WTC11 (cell line): ENCODE measurements around the gene CACNA1E.

Experiments
- FOXP1 ChIP-seq: sonication (generic); formaldehyde crosslinking; IDR thresholded peaks from 2 replicates; pipeline ENCODE4 v1.8.0; 2022; ENCODE audit warnings: missing genetic modification reagents, mild to moderate bottlenecking, moderate library complexity, borderline replicate concordance
- KAT7 ChIP-seq: sonication (generic); formaldehyde crosslinking; IDR thresholded peaks from 2 replicates; pipeline ENCODE4 v1.8.1; 2023; ENCODE audit warnings: missing genetic modification reagents, mild to moderate bottlenecking, borderline replicate concordance
- NFE2L1 ChIP-seq: sonication (generic); formaldehyde crosslinking; IDR thresholded peaks from 2 replicates; pipeline ENCODE4 v1.8.1; 2023; ENCODE audit warnings: missing genetic modification reagents
- ZNF121 ChIP-seq: sonication (generic); formaldehyde crosslinking; IDR thresholded peaks from 2 replicates; pipeline ENCODE4 v1.8.0; 2023; ENCODE audit warnings: missing genetic modification reagents
- ZNF138 ChIP-seq: sonication (generic); formaldehyde crosslinking; conservative IDR thresholded peaks from 2 replicates; pipeline ENCODE4 v1.8.1; 2022; ENCODE audit warnings: mild to moderate bottlenecking, moderate library complexity, missing genetic modification reagents
- ZNF423 ChIP-seq: fragments of 250-450 bp; sonication (Bioruptor Pico); IDR thresholded peaks from 2 replicates; pipeline ENCODE4 v2.1.2; 2022; ENCODE audit warnings: mild to moderate bottlenecking, moderate library complexity
- TF ChIP-seq, protein P1 (sequence below): fragments of 200-600 bp; IDR thresholded peaks from 2 replicates; pipeline ENCODE4 v1.8.0; 2022; ENCODE audit warnings: antibody characterized with exemption
- TF ChIP-seq, protein P2 (sequence below): sonication (generic); formaldehyde crosslinking; IDR thresholded peaks from 2 replicates; pipeline ENCODE4 v1.8.1; 2022; ENCODE audit warnings: mild to moderate bottlenecking, missing genetic modification reagents, moderate library complexity, borderline replicate concordance
- TF ChIP-seq, protein P3 (sequence below): sonication (generic); formaldehyde crosslinking; IDR thresholded peaks from 2 replicates; pipeline ENCODE4 v1.8.1; 2023; ENCODE audit warnings: mild to moderate bottlenecking, missing genetic modification reagents, borderline replicate concordance

DNA sequence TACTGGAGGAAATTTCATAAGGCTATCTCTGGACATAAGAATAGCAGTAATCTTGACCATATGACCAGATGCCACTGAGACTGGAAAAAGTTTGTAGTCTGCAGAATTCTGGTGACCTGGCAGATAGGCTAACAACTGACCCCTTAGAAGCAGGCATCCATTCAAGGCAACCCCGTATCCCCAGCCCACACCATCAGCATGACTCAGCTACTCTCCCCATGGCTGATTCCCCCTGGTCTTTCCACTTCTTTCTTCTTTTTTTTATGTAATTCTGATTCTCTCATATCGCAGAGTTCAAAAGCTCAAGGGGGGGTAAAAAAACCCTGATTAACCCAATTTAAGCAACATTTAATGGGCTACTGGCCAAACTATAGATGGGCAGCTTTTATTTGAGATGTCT lies 335.1 kb downstream of the CACNA1E start:
- TF ChIP-seq NFE2L1 (CRISPR knock-in tag) (no peak), KAT7 (CRISPR knock-in tag) (no peak), FOXP1 (no peak), ZNF423 (no peak), ZNF121 (no peak), ZNF138 (no peak)
- TF ChIP-seq, protein P1, sequence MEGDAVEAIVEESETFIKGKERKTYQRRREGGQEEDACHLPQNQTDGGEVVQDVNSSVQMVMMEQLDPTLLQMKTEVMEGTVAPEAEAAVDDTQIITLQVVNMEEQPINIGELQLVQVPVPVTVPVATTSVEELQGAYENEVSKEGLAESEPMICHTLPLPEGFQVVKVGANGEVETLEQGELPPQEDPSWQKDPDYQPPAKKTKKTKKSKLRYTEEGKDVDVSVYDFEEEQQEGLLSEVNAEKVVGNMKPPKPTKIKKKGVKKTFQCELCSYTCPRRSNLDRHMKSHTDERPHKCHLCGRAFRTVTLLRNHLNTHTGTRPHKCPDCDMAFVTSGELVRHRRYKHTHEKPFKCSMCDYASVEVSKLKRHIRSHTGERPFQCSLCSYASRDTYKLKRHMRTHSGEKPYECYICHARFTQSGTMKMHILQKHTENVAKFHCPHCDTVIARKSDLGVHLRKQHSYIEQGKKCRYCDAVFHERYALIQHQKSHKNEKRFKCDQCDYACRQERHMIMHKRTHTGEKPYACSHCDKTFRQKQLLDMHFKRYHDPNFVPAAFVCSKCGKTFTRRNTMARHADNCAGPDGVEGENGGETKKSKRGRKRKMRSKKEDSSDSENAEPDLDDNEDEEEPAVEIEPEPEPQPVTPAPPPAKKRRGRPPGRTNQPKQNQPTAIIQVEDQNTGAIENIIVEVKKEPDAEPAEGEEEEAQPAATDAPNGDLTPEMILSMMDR = no peak
- TF ChIP-seq, protein P2, sequence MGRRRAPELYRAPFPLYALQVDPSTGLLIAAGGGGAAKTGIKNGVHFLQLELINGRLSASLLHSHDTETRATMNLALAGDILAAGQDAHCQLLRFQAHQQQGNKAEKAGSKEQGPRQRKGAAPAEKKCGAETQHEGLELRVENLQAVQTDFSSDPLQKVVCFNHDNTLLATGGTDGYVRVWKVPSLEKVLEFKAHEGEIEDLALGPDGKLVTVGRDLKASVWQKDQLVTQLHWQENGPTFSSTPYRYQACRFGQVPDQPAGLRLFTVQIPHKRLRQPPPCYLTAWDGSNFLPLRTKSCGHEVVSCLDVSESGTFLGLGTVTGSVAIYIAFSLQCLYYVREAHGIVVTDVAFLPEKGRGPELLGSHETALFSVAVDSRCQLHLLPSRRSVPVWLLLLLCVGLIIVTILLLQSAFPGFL = no peak
- TF ChIP-seq, protein P3, sequence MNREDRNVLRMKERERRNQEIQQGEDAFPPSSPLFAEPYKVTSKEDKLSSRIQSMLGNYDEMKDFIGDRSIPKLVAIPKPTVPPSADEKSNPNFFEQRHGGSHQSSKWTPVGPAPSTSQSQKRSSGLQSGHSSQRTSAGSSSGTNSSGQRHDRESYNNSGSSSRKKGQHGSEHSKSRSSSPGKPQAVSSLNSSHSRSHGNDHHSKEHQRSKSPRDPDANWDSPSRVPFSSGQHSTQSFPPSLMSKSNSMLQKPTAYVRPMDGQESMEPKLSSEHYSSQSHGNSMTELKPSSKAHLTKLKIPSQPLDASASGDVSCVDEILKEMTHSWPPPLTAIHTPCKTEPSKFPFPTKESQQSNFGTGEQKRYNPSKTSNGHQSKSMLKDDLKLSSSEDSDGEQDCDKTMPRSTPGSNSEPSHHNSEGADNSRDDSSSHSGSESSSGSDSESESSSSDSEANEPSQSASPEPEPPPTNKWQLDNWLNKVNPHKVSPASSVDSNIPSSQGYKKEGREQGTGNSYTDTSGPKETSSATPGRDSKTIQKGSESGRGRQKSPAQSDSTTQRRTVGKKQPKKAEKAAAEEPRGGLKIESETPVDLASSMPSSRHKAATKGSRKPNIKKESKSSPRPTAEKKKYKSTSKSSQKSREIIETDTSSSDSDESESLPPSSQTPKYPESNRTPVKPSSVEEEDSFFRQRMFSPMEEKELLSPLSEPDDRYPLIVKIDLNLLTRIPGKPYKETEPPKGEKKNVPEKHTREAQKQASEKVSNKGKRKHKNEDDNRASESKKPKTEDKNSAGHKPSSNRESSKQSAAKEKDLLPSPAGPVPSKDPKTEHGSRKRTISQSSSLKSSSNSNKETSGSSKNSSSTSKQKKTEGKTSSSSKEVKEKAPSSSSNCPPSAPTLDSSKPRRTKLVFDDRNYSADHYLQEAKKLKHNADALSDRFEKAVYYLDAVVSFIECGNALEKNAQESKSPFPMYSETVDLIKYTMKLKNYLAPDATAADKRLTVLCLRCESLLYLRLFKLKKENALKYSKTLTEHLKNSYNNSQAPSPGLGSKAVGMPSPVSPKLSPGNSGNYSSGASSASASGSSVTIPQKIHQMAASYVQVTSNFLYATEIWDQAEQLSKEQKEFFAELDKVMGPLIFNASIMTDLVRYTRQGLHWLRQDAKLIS = no peak
